Psoas muscle (tissue), 8 donors: ENCODE data around the gene CLIC4. TPM values are rescaled to one million over a fixed set of nuclear protein-coding genes. Genes with fewer than 3 reads are reported as not detected.

Experiments
- ATAC-seq, 4 donors: fragments of 200-7000 bp; cut with Tn5 transposase; one replicate each; pipeline ENCODE4 v1.9.1; 2020; ENCODE audit warnings: moderate library complexity in 3 of 4, mild to moderate bottlenecking in 2 of 4
- DNase-seq, 2 donors: peaks; one replicate each; pipeline ENCODE4 v3.0.0-alpha.2; 2020
- H3K27ac ChIP-seq: fragments of 200-600 bp; one replicate; pipeline ENCODE4 v1.8.0; 2022
- H3K27me3 ChIP-seq, 3 donors: fragments of 200-600 bp in 1 of 3; one replicate each; pipeline versions ENCODE4 v1.6.1 to v1.8.0; 2013 to 2022; ENCODE audit warnings: low read length in 2 of 3, mild to moderate bottlenecking in 2 of 3, moderate library complexity in 1 of 3; ENCODE audit not compliant: insufficient read depth in 3 of 3
- H3K36me3 ChIP-seq, 2 donors: fragments of 200-600 bp in 1 of 2; one replicate each; pipeline versions ENCODE4 v1.6.1 to v1.8.0; 2013 to 2022; ENCODE audit warnings: low read depth in 1 of 2, mild to moderate bottlenecking in 1 of 2, moderate library complexity in 1 of 2; ENCODE audit not compliant: insufficient read depth in 1 of 2
- H3K4me1 ChIP-seq: fragments of 200-600 bp; one replicate; pipeline ENCODE4 v1.8.0; 2022
- H3K4me3 ChIP-seq: fragments of 200-600 bp; one replicate; pipeline ENCODE4 v1.8.0; 2022; ENCODE audit warnings: mild to moderate bottlenecking
- H3K9me3 ChIP-seq: fragments of 200-600 bp; one replicate; pipeline ENCODE4 v1.8.0; 2022
- CTCF ChIP-seq: fragments of 200-600 bp; IDR thresholded peaks from one replicate; pipeline ENCODE4 v1.8.0; 2022; ENCODE audit warnings: antibody characterized with exemption
- WGBS, 3 donors: extraction: QIAGEN DNeasy Blood & Tissue Kit; methylation state at CpG; one replicate each; pipeline versions ENCODE4 v1.1.6 to v1.1.7; 2013; 5-methylcytosine and 5-hydroxymethylcytosine counted together
- intact Hi-C, 2 donors: fragments of 100-400 bp; cut with DNase I; formaldehyde crosslinking; loops; one replicate each; pipeline versions ENCODE4 v1.11.0 to v1.14.2; 2022
- polyA plus RNA-seq, 3 donors: library from polyadenylated mRNA; stranded (reverse); fragments of 200-250 nt; gene quantifications; one replicate each; pipeline ENCODE4 v1.2.3, GENCODE V29; 2013
- total RNA-seq, 4 donors: library from RNA; stranded (reverse); fragmentation: NEBNext Ultra II Directional in 2 of 4; extraction: Animal tissue kit (Norgen Biotek cat#: 25700) in 2 of 4; gene quantifications; one replicate each; pipeline versions ENCODE4 v1.2.1 to v1.2.4, GENCODE V29; 2021 to 2023
- donor health status: healthy with polysubstance abuse.
- donor health status: DM: no; HTN: no; CAD: no; lungs with moderate emphysema.
- donor health status: Bipolar disorder and iron deficiency.
- donor health status: healthy.
- donor health status: DM: yes; HTN: yes; CAD: no.
- donor health status: DM: no; HTN: no; CAD: no.
- donor health status: DM: no; HTN: no; CAD: no.
- donor health status: DM: yes; HTN: yes; CAD: no.

The CLIC4 gene
- total and polyA plus RNA-seq, 7 donors: 22.1 to 67.3 (median 44.8) TPM

- intact Hi-C loops: no loop called here
- WGBS, 3 donors: 71 to 75% (median 74%) methylated on average over 15 of the region's 15 CpGs
These were observed 115.6 kb downstream of the CLIC4 start for GRCh38 chr1:24860841-24861240.

GRCh38 chr1:24861821-24862727, 116.8 kb downstream of the CLIC4 start:
- H3K27me3 ChIP-seq: peaks cover 0 to 30% (median 2%) of the 10 kb centered on the region in 3 donors
- WGBS, 3 donors: 45 to 56% (median 47%) methylated on average over 28 of the region's 28 CpGs
- ATAC-seq (no peak), DNase-seq (no peak)
- no peak for TF ChIP-seq CTCF
- no peak overlapping the region for H3K4me3 ChIP-seq
- H3K36me3 ChIP-seq: no peaks in the 10 kb centered on the region
- no peak overlapping the region for H3K27ac ChIP-seq
- H3K4me1 ChIP-seq: no peaks in the 10 kb centered on the region
- intact Hi-C loops: loop anchor here in 1 of 2 donors (1.0 kb wide), 1 partner anchor 33 kb away; no protein-coding TSS in a partner anchor
- H3K9me3 ChIP-seq: no peaks in the 10 kb centered on the region

More at GRCh38 chr1:24860841-24861240, 115.6 kb downstream of the CLIC4 start:
- no peak overlapping the region for H3K27ac ChIP-seq
- peaks cover 0 to 22% (median 2%) of the 10 kb centered on the region in 3 donors for H3K27me3 ChIP-seq
- H3K36me3 ChIP-seq: no peaks in the 10 kb centered on the region
- no peak for TF ChIP-seq CTCF
- no peaks in the 10 kb centered on the region for H3K4me1 ChIP-seq
- no peaks in the 10 kb centered on the region for H3K9me3 ChIP-seq
- ATAC-seq: no peak
- H3K4me3 ChIP-seq: no peak overlapping the region
- DNase-seq: no peak

- H3K27me3 ChIP-seq: peaks cover 0 to 36% (median 5%) of the 10 kb centered on the region in 3 donors
- no peaks in the 10 kb centered on the region for H3K9me3 ChIP-seq
- no peak overlapping the region for H3K4me3 ChIP-seq
- no peak for ATAC-seq
- DNase-seq: no peak
- 79 to 83% (median 83%) methylated on average over 11 to 12 of the region's 12 CpGs for WGBS, 3 donors
- intact Hi-C loops: loop anchor here in 1 of 2 donors (1.0 kb wide), 1 partner anchor 32 kb away; no protein-coding TSS in a partner anchor
- no peaks in the 10 kb centered on the region for H3K4me1 ChIP-seq
- H3K36me3 ChIP-seq: no peaks in the 10 kb centered on the region
- no peak for TF ChIP-seq CTCF
- no peak overlapping the region for H3K27ac ChIP-seq
These were observed 117.7 kb downstream of the CLIC4 start for GRCh38 chr1:24862775-24863483.

- no peak for ATAC-seq
- no peak overlapping the region for H3K27ac ChIP-seq
- H3K4me1 ChIP-seq: no peaks in the 10 kb centered on the region
- 25 to 37% (median 31%) methylated on average over 8 of the region's 8 CpGs for WGBS, 3 donors
- H3K9me3 ChIP-seq: no peaks in the 10 kb centered on the region
- peaks cover 0 to 42% (median 5%) of the 10 kb centered on the region in 3 donors for H3K27me3 ChIP-seq
- H3K36me3 ChIP-seq: no peaks in the 10 kb centered on the region
- no peak for TF ChIP-seq CTCF
- no peak for DNase-seq
- no peak overlapping the region for H3K4me3 ChIP-seq
- intact Hi-C loops: no loop called here
These were observed 119.1 kb downstream of the CLIC4 start for GRCh38 chr1:24864370-24864777.
